ENCODE measurements around the gene GDF3. TPM values are rescaled to one million over a fixed set of nuclear protein-coding genes. Genes with fewer than 3 reads are reported as not detected.
A peak's percentile ranks its signal among the peaks of the same experiment; 100 is the strongest.

GDF3 gene
- total and polyA plus RNA-seq, 2 experiments from 2014 or later: 15.3 to 31.7 TPM

GRCh38 chr12:7642876-7643309 lies 52.7 kb downstream of the GDF3 start (continued):
- TF ChIP-seq ZNF462 (CRISPR knock-in tag; IDR thresholded peaks at IDR 0.05): no peak

GRCh38 chr12:7642287-7642686 lies 53.3 kb downstream of the GDF3 start:
- no peaks in the 10 kb centered on the region for H3K9me3 Mint-ChIP-seq
- H3K36me3 Mint-ChIP-seq (ENCODE audit: low read depth): no peaks in the 10 kb centered on the region; the same call in 2 of the 3 replicates
- no peaks in the 10 kb centered on the region for H3K79me2 ChIP-seq (replicated peaks; ENCODE audit: insufficient read depth)
- H3K9me2 ChIP-seq (ENCODE audit: insufficient read depth): no peaks in the 10 kb centered on the region
- H3F3A ChIP-seq (replicated peaks; ENCODE audit: low read depth): peaks cover 9% of the 10 kb centered on the region
- no peaks in the 10 kb centered on the region for H4K20me1 ChIP-seq (replicated peaks; ENCODE audit: insufficient read depth)
- peaks cover 54% of the 10 kb centered on the region for H3K4me1 Mint-ChIP-seq
- TF ChIP-seq JUNB (IDR thresholded peaks at IDR 0.05; ENCODE audit: unreplicated experiment) (no peak), EZH2 (IDR thresholded peaks at IDR 0.05; ENCODE audit: low read depth, unreplicated experiment) (no peak), CTCF (conservative IDR thresholded peaks at IDR 0.05; ENCODE audit: low read depth in 2 of 2) (no peak)
- peaks cover 10% of the 10 kb centered on the region for H3K27me3 Mint-ChIP-seq (ENCODE audit: insufficient read depth, low read depth, poor library complexity)
- no peaks in the 10 kb centered on the region for H3K36me3 ChIP-seq (ENCODE audit: insufficient read depth)
- no peak overlapping the region for H3K27ac Mint-ChIP-seq
- no peak overlapping the region for H3K4me3 ChIP-seq
- no peak for ATAC-seq
- H3K27ac ChIP-seq (ENCODE audit: low read depth): no peak overlapping the region
- no peak for DNase-seq (ENCODE audit: low spot score)
- peaks cover 3% of the 10 kb centered on the region; the same call in 1 of the 2 replicates for H3K27me3 ChIP-seq (ENCODE audit: insufficient read depth)
- H2AFZ ChIP-seq: peak overlapping the region; percentile 19; the same call in 1 of the 2 replicates
- H3K4me3 Mint-ChIP-seq: no peak overlapping the region
- H3K4me2 ChIP-seq: 0 out of 2 replicates have a peak overlapping the region, but pooled peaks have one; percentile 26
- peaks cover 40% of the 10 kb centered on the region for H3K4me1 ChIP-seq (ENCODE audit: insufficient read depth)
